HepG2 (cell line): ENCODE results near the gene KCNQ2. TPM values are rescaled to one million over a fixed set of nuclear protein-coding genes. Genes with fewer than 3 reads are reported as not detected.
A peak's percentile ranks its signal among the peaks of the same experiment; 100 is the strongest.

Experiments used
- ARNTL ChIP-seq: sonication (generic); formaldehyde crosslinking; IDR thresholded peaks from 2 replicates; pipeline ENCODE4 v1.4.0; 2020; ENCODE audit warnings: mild to moderate bottlenecking, missing genetic modification reagents
- CENPBD1 ChIP-seq: sonication (generic); formaldehyde crosslinking; IDR thresholded peaks from 2 replicates; pipeline ENCODE4 v1.8.0; 2022; ENCODE audit warnings: missing genetic modification reagents, low read depth, mild to moderate bottlenecking, borderline replicate concordance
- HMGXB3 ChIP-seq: sonication (generic); formaldehyde crosslinking; IDR thresholded peaks from 2 replicates; pipeline ENCODE4 v1.4.0; 2020; ENCODE audit warnings: missing genetic modification reagents, borderline replicate concordance
- HOXA5 ChIP-seq: sonication (generic); formaldehyde crosslinking; IDR thresholded peaks from 2 replicates; pipeline ENCODE4 v1.4.0; 2020; ENCODE audit warnings: missing genetic modification reagents
- IRF9 ChIP-seq: sonication (generic); formaldehyde crosslinking; IDR thresholded peaks from 2 replicates; pipeline ENCODE4 v1.8.0; 2022; ENCODE audit warnings: missing genetic modification reagents, mild to moderate bottlenecking, borderline replicate concordance
- MEF2D ChIP-seq: sonication (generic); formaldehyde crosslinking; IDR thresholded peaks from 2 replicates; pipeline ENCODE4 v1.5.1; 2020; ENCODE audit warnings: mild to moderate bottlenecking, missing genetic modification reagents
- PRPF4 ChIP-seq: fragments of 200-400 bp; formaldehyde crosslinking; IDR thresholded peaks from 2 replicates; pipeline ENCODE4 v1.6.1; 2016; ENCODE audit warnings: low read length, low read depth; ENCODE audit not compliant: poor library complexity, severe bottlenecking
- RBM39 ChIP-seq: fragments of 200-400 bp; formaldehyde crosslinking; IDR thresholded peaks from one replicate; pipeline ENCODE4 v1.6.1; 2018; ENCODE audit warnings: antibody characterized with exemption, mild to moderate bottlenecking, low read depth, low read length; ENCODE audit not compliant: poor library complexity, severe bottlenecking
- SOX6 ChIP-seq, 2 experiments: fragments of 450-650 bp in 1 of 2; sonication (generic) in 1 of 2; formaldehyde crosslinking in 1 of 2; IDR thresholded peaks; 2 replicates each; pipeline versions ENCODE4 v1.4.0 to v1.6.1; 2017 to 2020; ENCODE audit warnings: antibody characterized with exemption in 1 of 2, mild to moderate bottlenecking in 1 of 2, missing genetic modification reagents in 1 of 2
- TAF1 ChIP-seq: sonication (generic); formaldehyde crosslinking; IDR thresholded peaks from 2 replicates; pipeline ENCODE4 v1.4.0; 2020; ENCODE audit warnings: missing genetic modification reagents
- TIGD3 ChIP-seq: sonication (generic); formaldehyde crosslinking; IDR thresholded peaks from 2 replicates; pipeline ENCODE4 v1.5.1; 2020; ENCODE audit warnings: mild to moderate bottlenecking, missing genetic modification reagents, borderline replicate concordance
- XRCC5 ChIP-seq: fragments of 200-400 bp; formaldehyde crosslinking; optimal IDR thresholded peaks from 2 replicates; pipeline ENCODE3; 2017; ENCODE audit warnings: mild to moderate bottlenecking, low read length
- ZBTB39 ChIP-seq: sonication (generic); formaldehyde crosslinking; IDR thresholded peaks from 2 replicates; pipeline ENCODE4 v1.5.0; 2020; ENCODE audit warnings: missing genetic modification reagents
- ZNF143 ChIP-seq: sonication (generic); formaldehyde crosslinking; IDR thresholded peaks from 2 replicates; pipeline ENCODE4 v1.4.0; 2020; ENCODE audit warnings: missing genetic modification reagents
- ZNF260 ChIP-seq: sonication (generic); formaldehyde crosslinking; IDR thresholded peaks from 2 replicates; pipeline ENCODE4 v1.4.0; 2020; ENCODE audit warnings: missing genetic modification reagents, low read depth, mild to moderate bottlenecking, borderline replicate concordance
- ZNF329 ChIP-seq: sonication (generic); formaldehyde crosslinking; IDR thresholded peaks from 2 replicates; pipeline ENCODE4 v1.9.0; 2021; ENCODE audit warnings: low read depth, mild to moderate bottlenecking, missing genetic modification reagents
- ZNF644 ChIP-seq: IDR thresholded peaks from 2 replicates; pipeline ENCODE4 v1.6.1; 2016; ENCODE audit warnings: low read depth
- ZNF768 ChIP-seq: sonication (generic); formaldehyde crosslinking; IDR thresholded peaks from 2 replicates; pipeline ENCODE4 v1.4.0; 2020; ENCODE audit warnings: missing genetic modification reagents
- ZNF788 ChIP-seq: sonication (generic); formaldehyde crosslinking; IDR thresholded peaks from 2 replicates; pipeline ENCODE4 v1.5.0; 2020; ENCODE audit warnings: mild to moderate bottlenecking, missing genetic modification reagents, borderline replicate concordance
- polyA plus RNA-seq, 8 experiments: library from polyadenylated mRNA; depleted of rRNA in 3 of 8; stranded (reverse) in 7 of 8; unstranded in 1 of 8; fragments of >200 nt; fragmentation: Illumina TruSeq in 4 of 8; extraction: Trizol in 4 of 8; gene quantifications; 2 replicates each; pipeline versions ENCODE4 v1.2.1 to v1.2.3, GENCODE V29; 2011 to 2016; ENCODE audit warnings: low read depth in 4 of 8, missing spikeins in 1 of 8, mixed read lengths in 1 of 8; ENCODE audit not compliant: insufficient read depth in 1 of 8
- total RNA-seq, 5 experiments: library from RNA; depleted of rRNA; stranded (reverse); fragments of >200 nt; fragmentation: Illumina TruSeq; extraction: Trizol; gene quantifications; 2 replicates each; pipeline ENCODE4 v1.2.3, GENCODE V29; 2016; ENCODE audit warnings: low read depth in 1 of 5

The KCNQ2 gene
- total and polyA plus RNA-seq, 2 of the 13 experiments (the other 11 are each of a cell fraction or from before 2014, with no cell fraction given): not detected

- no peak for TF ChIP-seq ZNF143 (CRISPR knock-in tag)
- no peak for TF ChIP-seq HOXA5 (CRISPR knock-in tag)
- peak; percentile 73 for TF ChIP-seq ZNF788 (CRISPR knock-in tag)
- TF ChIP-seq IRF9 (CRISPR knock-in tag): peak; percentile 46; the same call in 1 of the 2 replicates
- no peak for TF ChIP-seq ARNTL (CRISPR knock-in tag)
- no peak for TF ChIP-seq ZBTB39 (CRISPR knock-in tag)
- no peak for TF ChIP-seq PRPF4
- TF ChIP-seq SOX6 (IDR thresholded peaks at IDR 0.05): no peak
- no peak for TF ChIP-seq SOX6 (CRISPR knock-in tag; IDR thresholded peaks at IDR 0.05)
- TF ChIP-seq XRCC5: peak; percentile 98
- TF ChIP-seq RBM39: no peak
- 0 out of 2 replicates have a peak, but pooled peaks have one; percentile 23 for TF ChIP-seq MEF2D (CRISPR knock-in tag)
- TF ChIP-seq TAF1 (CRISPR knock-in tag): no peak; the same call in 1 of the 2 replicates
- no peak for TF ChIP-seq CENPBD1 (CRISPR knock-in tag)
- TF ChIP-seq HMGXB3 (CRISPR knock-in tag): no peak
- TF ChIP-seq ZNF644 (CRISPR knock-in tag): no peak
- TF ChIP-seq ZNF329 (CRISPR knock-in tag): no peak
- no peak for TF ChIP-seq ZNF260 (CRISPR knock-in tag)
- TF ChIP-seq ZNF768: no peak
- TF ChIP-seq TIGD3 (CRISPR knock-in tag): no peak
Observed at GRCh38 chr20:63495741-63496595, 23.5 kb upstream of the KCNQ2 start (continued).
